K562 (cell line): Measurements from ENCODE around the gene TGFBR2.

ENCODE experiments used
- CHD4 ChIP-seq: fragments of 200-600 bp; sonication (generic); IDR thresholded peaks from 3 replicates; pipeline ENCODE4 v1.6.1; 2012; ENCODE audit warnings: low read depth, mild to moderate bottlenecking, mixed read lengths, low read length, inconsistent platforms; ENCODE audit not compliant: insufficient read depth, insufficient replicate concordance, poor library complexity, severe bottlenecking
- DDX20 ChIP-seq: fragments of 450-650 bp; IDR thresholded peaks from 2 replicates; pipeline ENCODE4 v1.6.1; 2016; ENCODE audit warnings: missing genetic modification characterization, low read depth, mild to moderate bottlenecking, missing compliant biosample characterization, moderate library complexity
- ESRRA ChIP-seq: fragments of 450-650 bp; IDR thresholded peaks from 2 replicates; pipeline ENCODE4 v1.6.1; 2014; ENCODE audit warnings: low read depth, mild to moderate bottlenecking, moderate library complexity, borderline replicate concordance
- EZH2 ChIP-seq: IDR thresholded peaks from 2 replicates; pipeline ENCODE4 v1.6.1; 2012; ENCODE audit warnings: low read depth, mild to moderate bottlenecking, inconsistent platforms, low read length, borderline replicate concordance
- KLF10 ChIP-seq: fragments of 250-450 bp; sonication (Bioruptor Pico); IDR thresholded peaks from 2 replicates; pipeline ENCODE4 v1.6.1; 2021; ENCODE audit warnings: matching md5 sums
- MEF2D ChIP-seq: conservative IDR thresholded peaks from 2 replicates; pipeline ENCODE4 v1.6.1; 2016; ENCODE audit warnings: low read depth, missing genetic modification characterization, missing compliant biosample characterization
- NFE2L1 ChIP-seq: fragments of 450-650 bp; IDR thresholded peaks from 2 replicates; pipeline ENCODE4 v1.6.1; 2016; ENCODE audit warnings: missing genetic modification characterization, low read depth, mild to moderate bottlenecking, missing compliant biosample characterization, moderate library complexity, borderline replicate concordance
- RBM17 ChIP-seq: fragments of 200-400 bp; formaldehyde crosslinking; IDR thresholded peaks from 2 replicates; pipeline ENCODE4 v1.6.1; 2017; ENCODE audit warnings: low read depth, mild to moderate bottlenecking, low read length, borderline replicate concordance
- SIN3A ChIP-seq, 2 experiments: fragments of 150-350 bp in 1 of 2; IDR thresholded peaks; 2 replicates each; pipeline ENCODE4 v1.6.1; 2011 to 2016; ENCODE audit warnings: borderline replicate concordance in 2 of 2, low read depth in 2 of 2, low read length in 2 of 2, mild to moderate bottlenecking in 2 of 2, moderate library complexity in 2 of 2; ENCODE audit not compliant: control insufficient read depth in 1 of 2
- TF ChIP-seq, protein P1 (sequence below), 3 experiments: IDR thresholded peaks in 2 of 3; conservative IDR thresholded peaks in 1 of 3; 2 replicates each; pipeline ENCODE4 v1.5.1; 2011 to 2012; ENCODE audit warnings: low read length in 3 of 3, mild to moderate bottlenecking in 3 of 3, control low read depth in 2 of 3, improper control_type of control experiment in 1 of 3, inconsistent platforms in 1 of 3, low read depth in 1 of 3, mixed read lengths in 1 of 3, moderate library complexity in 1 of 3; ENCODE audit not compliant: insufficient read depth in 2 of 3
- TF ChIP-seq, protein P2 (sequence below): sonication (generic); formaldehyde crosslinking; IDR thresholded peaks from 2 replicates; pipeline ENCODE4 v1.9.0; 2022; ENCODE audit warnings: mild to moderate bottlenecking, missing genetic modification reagents

DNA sequence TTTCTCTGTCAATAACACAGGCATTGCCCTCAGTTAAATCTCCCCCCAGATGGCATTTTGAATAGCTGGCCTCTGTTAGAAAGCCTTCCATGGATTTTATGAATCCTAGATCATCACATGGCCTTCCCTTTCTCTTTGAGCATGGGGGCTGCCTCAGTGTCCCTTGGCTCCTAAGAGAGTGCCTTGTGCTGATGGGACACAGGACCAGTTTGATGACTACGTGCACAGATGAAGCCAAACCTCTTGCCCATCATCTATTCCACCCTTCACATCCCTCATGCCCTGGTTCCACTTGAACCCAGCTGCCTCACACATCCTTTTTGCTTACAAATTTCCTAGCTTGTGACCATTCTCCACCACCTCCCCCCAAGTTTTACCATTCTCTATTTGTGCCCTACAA is 12.9 kb downstream of the TGFBR2 start:
- TF ChIP-seq ESRRA (no peak), RBM17 (no peak), NFE2L1 (tag) (no peak), KLF10 (CRISPR knock-in tag) (no peak), EZH2 (no peak), CHD4 (no peak), MEF2D (no peak), SIN3A (IDR thresholded peaks at IDR 0.05; ENCODE audit: borderline replicate concordance in 2 of 2, control insufficient read depth in 1 of 2, low read depth in 2 of 2, low read length in 2 of 2) (no peak), DDX20 (tag) (no peak)
- TF ChIP-seq, protein P1, sequence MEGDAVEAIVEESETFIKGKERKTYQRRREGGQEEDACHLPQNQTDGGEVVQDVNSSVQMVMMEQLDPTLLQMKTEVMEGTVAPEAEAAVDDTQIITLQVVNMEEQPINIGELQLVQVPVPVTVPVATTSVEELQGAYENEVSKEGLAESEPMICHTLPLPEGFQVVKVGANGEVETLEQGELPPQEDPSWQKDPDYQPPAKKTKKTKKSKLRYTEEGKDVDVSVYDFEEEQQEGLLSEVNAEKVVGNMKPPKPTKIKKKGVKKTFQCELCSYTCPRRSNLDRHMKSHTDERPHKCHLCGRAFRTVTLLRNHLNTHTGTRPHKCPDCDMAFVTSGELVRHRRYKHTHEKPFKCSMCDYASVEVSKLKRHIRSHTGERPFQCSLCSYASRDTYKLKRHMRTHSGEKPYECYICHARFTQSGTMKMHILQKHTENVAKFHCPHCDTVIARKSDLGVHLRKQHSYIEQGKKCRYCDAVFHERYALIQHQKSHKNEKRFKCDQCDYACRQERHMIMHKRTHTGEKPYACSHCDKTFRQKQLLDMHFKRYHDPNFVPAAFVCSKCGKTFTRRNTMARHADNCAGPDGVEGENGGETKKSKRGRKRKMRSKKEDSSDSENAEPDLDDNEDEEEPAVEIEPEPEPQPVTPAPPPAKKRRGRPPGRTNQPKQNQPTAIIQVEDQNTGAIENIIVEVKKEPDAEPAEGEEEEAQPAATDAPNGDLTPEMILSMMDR (IDR thresholded peaks at IDR 0.05 in 2 of 3, conservative IDR thresholded peaks at IDR 0.05 in 1 of 3; ENCODE audit: insufficient read depth in 2 of 3, low read depth in 1 of 3, low read length in 3 of 3) = no peak
- TF ChIP-seq, protein P2, sequence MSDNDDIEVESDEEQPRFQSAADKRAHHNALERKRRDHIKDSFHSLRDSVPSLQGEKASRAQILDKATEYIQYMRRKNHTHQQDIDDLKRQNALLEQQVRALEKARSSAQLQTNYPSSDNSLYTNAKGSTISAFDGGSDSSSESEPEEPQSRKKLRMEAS (CRISPR knock-in tag) = no peak
